HG02885 (cell line): ENCODE results near the gene UFSP1.
"Not testable (repeated sequence)": the region's sequence is repeated elsewhere in the genome, so short reads cannot be mapped to it uniquely, and the experiment has no call there.

Experiments
- ATAC-seq: cut with Tn5 transposase; IDR thresholded peaks from one replicate; pipeline ENCODE4 v1.9.1; 2021; ENCODE audit warnings: mild to moderate bottlenecking; ENCODE audit not compliant: unreplicated experiment, poor library complexity

UFSP1 gene

GRCh38 chr7:100863406-100863950 lies 26.0 kb downstream of the UFSP1 start:
- no peak for ATAC-seq

- ATAC-seq: no peak
Measured at GRCh38 chr7:100861616-100861985, 27.9 kb downstream of the UFSP1 start.

DNA sequence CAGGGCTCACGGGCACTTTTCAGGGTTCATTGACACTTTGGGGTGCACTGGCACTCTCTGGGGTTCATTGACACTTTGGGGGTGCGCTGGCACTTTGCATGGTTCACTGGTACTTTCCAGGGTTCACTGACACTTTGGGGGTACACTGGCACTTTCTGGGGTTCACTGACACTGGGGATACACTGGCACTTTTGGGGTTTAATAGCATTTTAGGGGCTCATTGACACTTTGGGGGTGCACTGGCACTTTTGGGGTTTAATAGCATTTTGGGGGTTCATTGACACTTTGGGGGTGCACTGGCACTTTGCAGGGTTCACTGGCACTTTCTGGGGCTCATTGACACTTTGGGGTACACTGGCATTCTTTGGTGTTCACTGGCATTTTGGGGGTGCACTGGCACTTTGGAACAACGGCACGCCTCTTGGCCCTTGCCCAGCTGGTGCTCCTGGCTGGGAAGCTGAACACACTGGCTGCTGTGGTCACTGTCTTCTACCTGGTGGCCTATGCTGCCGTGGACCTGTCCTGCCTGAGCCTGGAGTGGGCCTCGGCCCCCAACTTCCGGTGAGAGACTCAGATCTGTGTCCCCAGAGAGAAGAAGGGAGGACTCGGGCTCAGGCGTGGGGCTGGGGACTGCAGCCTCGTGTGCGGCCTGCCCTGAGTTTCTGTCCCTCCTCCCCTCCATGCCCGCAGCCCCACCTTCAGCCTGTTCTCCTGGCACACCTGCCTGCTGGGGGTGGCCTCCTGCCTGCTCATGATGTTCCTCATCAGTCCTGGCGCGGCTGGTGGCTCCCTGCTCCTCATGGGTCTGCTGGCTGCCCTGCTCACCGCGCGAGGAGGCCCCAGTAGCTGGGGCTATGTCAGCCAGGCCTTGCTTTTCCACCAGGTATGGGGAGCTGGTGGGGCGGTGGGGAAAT lies 28.6 kb downstream of the UFSP1 start:
- no peak for ATAC-seq

DNA sequence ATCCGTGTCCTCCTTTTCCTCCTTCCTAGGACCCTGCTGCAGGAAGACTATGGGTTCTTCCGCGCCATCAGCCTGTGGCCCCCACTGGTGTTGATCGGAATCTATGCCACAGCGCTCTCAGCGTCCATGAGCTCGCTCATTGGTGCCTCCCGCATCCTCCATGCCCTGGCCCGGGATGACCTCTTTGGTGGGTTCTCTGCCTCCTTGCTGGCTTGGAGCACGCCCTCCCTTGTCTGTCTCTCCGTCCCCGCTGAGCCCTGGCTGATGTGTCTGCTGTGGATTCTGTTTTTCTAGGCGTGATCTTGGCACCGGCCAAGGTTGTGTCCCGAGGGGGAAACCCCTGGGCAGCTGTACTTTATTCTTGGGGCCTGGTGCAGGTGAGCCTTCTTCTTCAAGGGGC lies 29.7 kb downstream of the UFSP1 start:
- no peak for ATAC-seq

DNA sequence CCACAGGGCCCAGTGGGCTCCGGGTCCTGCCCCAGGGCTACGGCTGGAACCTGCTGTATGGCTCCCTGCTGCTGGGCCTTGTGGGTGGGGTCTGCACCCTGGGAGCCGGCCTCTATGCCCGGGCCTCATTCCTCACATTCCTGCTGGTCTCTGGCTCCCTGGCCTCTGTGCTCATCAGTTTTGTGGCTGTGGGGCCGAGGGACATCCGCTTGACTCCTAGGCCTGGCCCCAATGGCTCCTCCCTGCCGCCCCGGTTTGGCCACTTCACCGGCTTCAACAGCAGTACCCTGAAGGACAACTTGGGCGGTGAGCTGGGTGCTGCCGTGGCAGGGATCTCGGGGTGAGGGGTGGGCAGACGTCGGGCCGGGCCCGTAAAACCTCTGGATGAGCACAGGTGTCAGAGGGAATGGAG lies 32.6 kb downstream of the UFSP1 start:
- no peak for ATAC-seq

GRCh38 chr7:100855515-100855914 lies 34.0 kb downstream of the UFSP1 start:
- no peak for ATAC-seq

GRCh38 chr7:100854899-100855298 lies 34.6 kb downstream of the UFSP1 start:
- ATAC-seq: not testable (repeated sequence)

DNA sequence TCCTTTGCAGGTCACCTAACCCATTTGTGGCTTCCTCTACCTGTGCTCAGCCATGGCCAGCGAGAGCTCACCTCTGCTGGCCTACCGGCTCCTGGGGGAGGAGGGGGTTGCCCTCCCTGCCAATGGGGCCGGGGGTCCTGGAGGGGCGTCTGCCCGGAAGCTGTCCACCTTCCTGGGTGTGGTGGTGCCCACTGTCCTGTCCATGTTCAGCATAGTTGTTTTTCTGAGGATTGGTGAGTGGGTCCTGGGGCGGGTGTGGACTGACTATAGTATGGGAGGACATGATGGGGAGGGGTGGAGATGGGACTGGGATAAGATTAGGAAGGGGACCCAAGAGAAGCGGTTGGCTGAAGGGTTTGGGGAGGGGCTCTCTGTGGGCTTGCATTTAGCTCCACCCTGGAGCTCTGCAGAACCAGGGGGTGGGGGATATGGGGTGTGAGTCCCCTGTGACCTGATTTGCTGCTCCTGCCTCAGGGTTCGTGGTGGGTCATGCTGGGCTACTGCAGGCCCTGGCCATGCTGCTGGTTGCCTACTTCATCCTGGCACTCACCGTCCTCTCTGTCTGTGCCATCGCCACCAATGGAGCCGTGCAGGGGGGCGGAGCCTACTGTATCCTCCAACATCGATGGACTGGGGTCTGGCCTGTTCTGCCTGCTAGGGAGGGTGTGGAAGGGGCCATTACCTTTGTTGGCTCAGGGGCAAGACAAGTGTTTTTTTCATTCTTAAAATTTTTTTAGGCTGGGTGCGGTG lies 35.2 kb downstream of the UFSP1 start:
- ATAC-seq: no peak

- peak; percentile 94 for ATAC-seq
Measured at GRCh38 chr7:100852048-100852872, 37.3 kb downstream of the UFSP1 start, which contains the start of gene SLC12A9. SLC12A9 (plus strand) TSS chr7:100852713; CDS start chr7:100854198, 1,485 bp downstream.

GRCh38 chr7:100847360-100847759 lies 42.2 kb downstream of the UFSP1 start:
- ATAC-seq: no peak

DNA sequence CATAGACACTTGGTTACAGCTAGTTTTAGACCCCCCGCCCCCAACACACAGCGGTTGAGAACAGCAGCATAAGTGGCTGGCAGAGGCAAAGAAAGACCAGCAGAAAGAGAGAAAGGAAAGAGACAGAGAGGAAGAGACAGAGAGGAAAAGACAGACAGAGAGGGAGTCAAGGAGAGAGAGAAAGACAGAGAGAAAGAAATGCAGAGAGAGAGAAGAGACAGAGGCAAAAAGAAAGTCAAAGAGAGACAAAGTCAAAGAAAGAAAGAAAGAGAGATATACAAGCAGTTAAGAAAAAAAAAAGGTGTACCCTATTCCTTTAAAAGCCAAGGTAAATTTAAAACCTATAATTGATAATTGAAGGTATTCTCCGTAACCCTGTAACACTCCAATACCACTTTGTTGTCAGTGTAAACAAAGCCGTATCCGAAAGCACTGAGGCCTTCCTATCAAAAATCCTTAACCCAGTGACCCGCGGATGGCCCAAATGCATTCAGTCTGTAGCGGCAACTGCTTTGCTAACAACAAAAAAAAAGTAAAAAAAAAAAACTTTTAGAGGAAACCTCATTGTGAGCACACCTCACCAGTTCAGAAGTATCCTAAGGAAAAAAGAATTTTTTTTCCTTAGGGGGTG lies 48.9 kb downstream of the UFSP1 start:
- no peak for ATAC-seq

- no peak for ATAC-seq
Measured at GRCh38 chr7:100839361-100839760, 50.2 kb downstream of the UFSP1 start.
